ENCODE measurements around the gene TCEAL3.
"Not testable (repeated sequence)": the region's sequence is repeated elsewhere in the genome, so short reads cannot be mapped to it uniquely, and the experiment has no call there.

Gene TCEAL3, protein sequence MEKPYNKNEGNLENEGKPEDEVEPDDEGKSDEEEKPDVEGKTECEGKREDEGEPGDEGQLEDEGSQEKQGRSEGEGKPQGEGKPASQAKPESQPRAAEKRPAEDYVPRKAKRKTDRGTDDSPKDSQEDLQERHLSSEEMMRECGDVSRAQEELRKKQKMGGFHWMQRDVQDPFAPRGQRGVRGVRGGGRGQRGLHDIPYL

GRCh38 chrX:103607364-103608305, at the start of gene TCEAL3:
TSS of gene TCEAL3 (plus strand) at chrX:103607963. CDS start at chrX:103609065, 1,102 bp downstream.
- DNase-seq (ENCODE audit: low read depth) = peak; percentile 47

DNA sequence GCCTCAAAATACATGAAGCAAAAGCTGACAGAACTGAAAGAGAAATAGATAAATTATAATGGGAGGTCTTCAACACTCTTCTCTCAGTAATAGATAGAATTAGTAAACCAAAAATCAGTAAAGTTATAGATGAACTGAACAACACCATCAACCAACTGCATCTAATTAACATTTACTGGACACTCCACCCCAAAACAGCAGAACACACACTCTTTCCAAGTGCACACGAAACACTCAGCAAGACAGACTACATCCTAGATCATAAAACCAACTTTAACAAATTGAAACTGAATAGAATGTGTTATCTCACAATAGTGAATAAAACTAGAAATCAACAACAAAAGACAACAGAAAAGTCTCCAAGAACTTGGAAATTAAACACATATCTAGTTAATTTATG, 47.5 kb upstream of the TCEAL3 start:
- no peak for DNase-seq (ENCODE audit: low read depth)

GRCh38 chrX:103562801-103563200, 45.0 kb upstream of the TCEAL3 start:
- DNase-seq (ENCODE audit: low read depth) = no peak

DNA sequence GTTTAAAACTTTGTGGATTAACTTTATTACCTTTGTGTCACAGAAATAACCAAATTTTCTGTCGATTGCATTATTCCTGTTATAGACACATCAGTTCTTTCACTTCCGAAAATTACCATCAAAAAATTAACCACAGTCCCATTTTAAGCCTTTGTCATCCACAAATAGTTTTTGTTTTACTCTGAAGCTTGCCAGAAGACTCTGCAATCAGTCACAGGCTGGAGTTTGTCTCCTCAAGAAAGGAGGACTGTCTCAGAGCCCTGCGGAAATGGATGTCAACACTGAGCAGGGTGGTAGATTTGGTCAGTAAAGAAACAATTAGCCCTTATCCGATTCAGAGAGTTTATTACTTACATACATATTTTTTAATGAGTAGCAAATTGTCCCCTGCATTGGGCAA, 42.6 kb upstream of the TCEAL3 start:
- no peak for DNase-seq (ENCODE audit: low read depth)

GRCh38 chrX:103565752-103566151, 42.0 kb upstream of the TCEAL3 start:
- DNase-seq (ENCODE audit: low read depth) = no peak

GRCh38 chrX:103571121-103571520, 36.6 kb upstream of the TCEAL3 start:
- no peak for DNase-seq (ENCODE audit: low read depth)

DNA sequence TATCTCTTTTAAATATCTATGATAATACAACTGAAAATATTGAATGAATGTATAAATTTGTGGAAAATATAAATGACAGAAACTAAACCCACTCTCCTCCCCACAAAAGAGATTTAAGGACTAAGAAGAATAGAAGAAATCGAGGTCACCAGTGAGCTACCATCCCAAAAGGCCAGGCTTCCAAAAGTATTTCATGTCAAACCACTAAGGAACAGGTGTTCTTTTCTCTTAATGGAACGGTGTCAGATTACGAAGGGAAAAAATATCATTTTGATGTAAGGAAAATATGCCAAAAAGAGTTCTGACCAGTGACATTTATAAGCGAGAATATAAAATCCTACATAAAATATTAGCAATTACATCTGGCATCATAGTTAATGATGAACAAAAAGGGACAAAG, 36.0 kb upstream of the TCEAL3 start:
- DNase-seq (ENCODE audit: low read depth) = no peak

DNA sequence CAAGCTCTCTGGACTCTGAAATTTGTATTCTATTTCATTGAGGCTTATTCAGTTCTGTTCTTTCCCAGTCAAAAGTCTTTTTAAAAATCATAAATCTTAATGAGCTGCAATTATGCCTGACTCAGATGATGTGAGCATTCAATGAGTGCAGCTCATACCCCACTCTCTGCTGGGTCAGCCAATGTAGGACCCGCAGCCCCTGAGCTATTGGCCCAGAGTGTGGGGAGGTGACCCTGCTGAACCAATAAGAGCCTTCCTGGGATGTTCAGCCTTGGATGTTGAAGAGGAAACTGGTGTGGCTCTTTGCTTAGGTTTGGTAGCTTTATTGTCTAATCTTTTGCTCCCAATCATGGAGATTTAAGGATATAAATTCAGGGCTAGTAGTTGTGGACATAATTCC, 34.6 kb upstream of the TCEAL3 start:
- no peak for DNase-seq (ENCODE audit: low read depth)

- no peak for DNase-seq (ENCODE audit: low read depth)
These were observed 23.2 kb upstream of the TCEAL3 start for GRCh38 chrX:103584596-103584995.

GRCh38 chrX:103585411-103586313, 22.1 kb upstream of the TCEAL3 start, which contains the start of gene TCEAL4:
TSS of gene TCEAL4 (plus strand) at chrX:103585515. CDS start at chrX:103586676, 1,161 bp downstream.
- DNase-seq (ENCODE audit: low read depth) = peak; percentile 22

- DNase-seq (ENCODE audit: low read depth) = no peak
These were observed 21.5 kb upstream of the TCEAL3 start for GRCh38 chrX:103586314-103586646.

- no peak for DNase-seq (ENCODE audit: low read depth)
These were observed 21.1 kb upstream of the TCEAL3 start for GRCh38 chrX:103586659-103587058.

DNA sequence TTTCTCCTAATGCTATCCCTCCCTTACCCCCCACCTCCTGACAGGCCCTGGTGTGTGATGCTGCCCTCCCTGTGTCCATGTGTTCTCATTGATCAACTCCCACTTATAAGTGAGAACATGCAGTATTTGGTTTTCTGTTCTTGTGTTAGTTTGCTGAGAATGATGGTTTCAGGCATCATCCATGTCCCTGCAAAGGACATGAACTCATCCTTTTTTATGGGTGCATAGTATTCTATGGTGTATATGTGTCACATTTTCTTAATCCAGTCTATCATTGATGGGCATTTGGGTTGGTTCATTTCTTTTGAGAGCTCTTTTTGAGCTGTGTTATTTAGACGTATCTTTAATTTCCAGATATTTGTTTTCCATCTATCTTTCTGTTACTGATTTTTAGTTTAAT, 15.5 kb upstream of the TCEAL3 start:
- not testable (repeated sequence) for DNase-seq (ENCODE audit: low read depth)

DNA sequence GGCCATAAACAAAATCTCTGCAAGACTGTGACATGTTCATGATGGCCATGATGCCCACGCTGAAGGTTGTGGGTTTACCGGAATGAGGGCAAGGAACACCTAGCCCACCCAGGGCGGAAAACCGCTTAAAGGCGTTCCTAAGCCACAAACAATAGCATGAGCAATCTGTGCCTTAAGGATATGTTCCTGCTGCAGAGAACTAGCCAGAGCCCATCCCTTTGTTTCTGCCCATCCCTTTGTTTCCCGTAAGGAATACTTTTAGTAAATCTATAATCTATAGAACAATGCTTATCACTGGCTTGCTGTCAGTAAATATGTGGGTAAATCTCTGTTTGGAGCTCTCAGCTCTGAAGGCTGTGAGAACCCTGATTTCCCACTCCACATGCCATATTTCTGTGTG, 12.6 kb upstream of the TCEAL3 start:
- not testable (repeated sequence) for DNase-seq (ENCODE audit: low read depth)

DNA sequence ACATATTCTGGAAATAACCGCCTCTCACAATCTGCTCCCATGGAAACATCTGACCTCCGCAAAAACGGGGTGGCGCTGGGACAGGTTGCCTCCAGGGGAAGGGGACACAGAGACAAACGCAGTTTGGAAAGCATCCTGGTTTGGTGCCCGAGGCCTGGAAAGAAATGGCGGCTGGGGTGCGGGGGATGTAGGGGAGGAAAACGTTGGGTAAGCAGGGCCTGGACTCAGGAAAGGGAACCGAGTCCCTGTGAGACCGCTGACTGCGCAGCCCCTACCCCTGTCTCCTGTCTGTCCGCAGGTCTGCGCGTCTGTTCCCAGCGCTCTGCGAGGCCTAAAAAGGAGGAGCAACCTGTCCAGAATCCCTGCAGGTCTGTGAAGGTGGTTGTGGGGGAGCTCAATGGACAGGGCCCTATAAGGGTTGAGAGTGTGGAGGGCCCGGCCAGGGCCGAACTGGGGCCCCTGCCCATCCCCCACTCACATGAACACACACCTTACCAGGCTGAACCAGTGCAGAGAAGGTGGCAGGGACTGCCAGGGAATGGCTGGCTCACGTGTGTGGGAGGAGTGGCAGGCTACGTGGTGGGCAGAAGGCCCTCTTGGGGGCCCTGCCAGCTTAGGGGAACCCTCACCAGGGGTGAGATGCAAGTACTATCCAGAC, 672 bp downstream of the TCEAL3 start:
- DNase-seq (ENCODE audit: low read depth) = no peak

DNA sequence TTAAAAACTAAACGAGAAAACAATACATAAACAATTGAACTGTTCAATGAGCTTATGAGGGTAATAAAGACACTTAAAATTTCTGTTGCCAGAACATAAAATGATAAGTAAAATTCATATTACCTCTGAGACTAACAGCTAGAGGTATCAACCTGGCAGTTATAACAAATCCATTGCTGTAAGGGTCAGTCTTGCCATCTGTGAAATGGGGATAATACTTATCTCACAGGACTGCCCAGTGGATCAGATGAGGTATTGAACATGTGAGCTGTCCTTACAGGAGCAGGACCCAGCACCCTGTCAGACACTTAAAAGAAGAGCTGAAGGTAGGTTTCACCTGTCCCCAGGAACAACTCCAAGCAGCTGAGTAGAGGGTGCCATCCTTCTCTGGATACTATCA, 2.5 kb downstream of the TCEAL3 start:
- DNase-seq (ENCODE audit: low read depth) = no peak

DNA sequence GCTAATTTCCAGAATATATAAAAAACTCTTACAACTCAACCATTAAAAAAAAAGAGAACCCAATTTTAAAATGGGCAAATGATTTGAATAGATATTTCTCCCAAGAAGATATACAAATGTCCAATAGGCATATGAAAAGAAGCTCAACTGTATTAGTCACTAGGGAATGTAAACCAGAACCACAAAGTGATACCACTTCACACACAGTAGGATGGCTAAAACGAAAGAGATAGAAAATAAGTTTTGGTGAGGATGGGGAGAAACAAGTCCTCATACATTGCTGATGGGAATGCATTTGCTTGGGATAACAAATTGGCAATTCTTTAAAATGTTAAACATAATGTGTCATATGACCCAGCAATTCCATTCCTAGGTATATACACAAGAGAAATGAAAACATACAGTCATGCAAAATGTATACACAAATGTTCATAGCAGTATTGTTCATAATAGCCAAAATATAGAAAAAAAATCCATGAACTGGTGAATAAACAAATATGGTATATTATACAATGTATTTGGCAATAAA, 5.7 kb downstream of the TCEAL3 start:
- DNase-seq (ENCODE audit: low read depth) = no peak

DNA sequence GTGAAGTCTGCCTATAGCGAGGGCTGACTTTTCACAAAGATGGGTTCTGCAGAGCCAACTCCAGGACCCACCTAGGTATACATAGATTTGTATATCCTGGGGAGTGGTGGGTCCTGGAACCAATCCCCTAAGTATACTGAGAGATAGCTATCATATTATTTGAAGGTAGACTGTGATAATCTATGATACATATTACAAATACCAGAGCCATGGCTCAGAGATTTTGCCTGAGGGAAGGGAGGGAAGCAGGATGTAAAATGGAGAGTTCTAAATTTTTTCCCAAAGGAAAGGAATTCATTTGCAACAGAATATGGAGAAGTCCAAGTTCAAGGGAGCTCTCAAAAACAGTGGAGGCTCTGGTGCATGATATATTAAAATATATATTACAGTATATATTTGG, 7.2 kb downstream of the TCEAL3 start:
- no peak for DNase-seq (ENCODE audit: low read depth)

DNA sequence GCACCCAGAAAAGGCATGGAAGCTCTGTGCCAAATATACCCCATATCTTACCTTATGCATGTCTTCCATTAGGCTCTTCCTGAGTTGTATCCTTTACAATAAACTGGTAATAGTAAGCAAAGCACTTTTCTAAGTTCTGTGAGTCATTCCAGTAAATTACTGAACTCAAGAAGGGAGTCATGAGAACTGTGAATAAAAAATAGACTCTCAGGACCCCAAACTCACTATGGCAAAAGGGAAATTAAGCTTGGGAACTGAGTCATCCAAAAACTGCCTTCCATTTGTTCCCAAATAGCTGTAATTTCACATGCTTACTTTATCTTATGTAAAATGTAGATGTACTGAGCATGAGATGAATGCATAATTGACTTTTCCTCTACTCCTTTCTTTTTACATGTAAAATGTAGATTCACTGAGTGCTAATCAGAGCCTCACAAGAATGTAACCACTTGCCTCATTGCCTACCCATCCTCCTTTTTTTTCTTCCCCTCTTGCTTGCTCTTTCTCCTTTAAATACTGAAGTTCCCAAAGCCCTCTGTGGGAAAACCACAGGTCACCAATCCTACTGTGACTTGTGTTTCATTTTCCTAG, 8.1 kb downstream of the TCEAL3 start:
- DNase-seq (ENCODE audit: low read depth) = no peak

DNA sequence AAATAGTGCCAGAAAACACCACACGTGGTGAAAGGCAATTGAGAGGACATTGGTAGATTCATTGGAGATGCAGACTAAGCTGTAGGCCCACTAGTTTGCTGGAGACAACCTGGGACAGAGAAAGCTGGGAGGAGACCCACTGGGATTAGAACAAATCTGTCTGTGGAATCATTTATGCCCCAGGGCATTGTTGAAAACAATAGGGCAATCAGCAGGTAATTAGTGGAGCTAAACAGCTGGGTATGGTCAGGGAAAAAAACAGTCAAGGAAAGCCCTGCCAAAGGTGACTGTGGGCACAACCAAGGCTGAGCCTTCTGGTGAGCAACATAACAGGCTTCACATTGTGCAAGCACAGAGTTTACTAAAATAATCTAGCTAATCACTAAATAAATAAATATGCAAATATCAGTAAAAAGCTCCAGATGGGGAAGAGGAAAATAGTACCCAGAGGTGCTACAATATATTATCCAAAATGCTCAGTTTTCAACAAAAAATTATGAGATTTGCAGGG, 9.0 kb downstream of the TCEAL3 start:
- peak; percentile 36 for DNase-seq (ENCODE audit: low read depth)

GRCh38 chrX:103624111-103624510, 16.3 kb downstream of the TCEAL3 start:
- no peak for DNase-seq (ENCODE audit: low read depth)
